Measurements from ENCODE around the gene STX5.
"Not testable (repeated sequence)": the region's sequence is repeated elsewhere in the genome, so short reads cannot be mapped to it uniquely, and the experiment has no call there.

The STX5 gene

DNA sequence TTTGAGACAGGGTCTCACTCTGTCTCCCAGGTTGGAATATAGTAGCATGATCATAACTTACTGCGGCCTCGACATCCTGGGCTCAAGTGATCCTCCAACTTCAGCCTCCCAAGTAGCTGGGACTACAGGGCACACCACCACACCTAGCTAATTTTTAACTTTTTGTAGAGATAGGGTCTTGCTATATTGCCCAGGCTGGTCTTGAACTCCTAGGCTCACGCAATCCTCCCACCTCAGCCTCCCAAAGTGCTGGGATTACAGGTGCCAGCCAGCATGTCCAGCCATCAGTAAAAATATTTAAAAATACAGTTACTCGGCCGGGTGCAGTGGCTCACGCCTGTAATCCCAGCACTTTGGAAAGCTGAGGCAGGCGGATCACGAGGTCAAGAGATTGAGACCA is 3.7 kb downstream of the STX5 start:
- not testable (repeated sequence) for DNase-seq

DNA sequence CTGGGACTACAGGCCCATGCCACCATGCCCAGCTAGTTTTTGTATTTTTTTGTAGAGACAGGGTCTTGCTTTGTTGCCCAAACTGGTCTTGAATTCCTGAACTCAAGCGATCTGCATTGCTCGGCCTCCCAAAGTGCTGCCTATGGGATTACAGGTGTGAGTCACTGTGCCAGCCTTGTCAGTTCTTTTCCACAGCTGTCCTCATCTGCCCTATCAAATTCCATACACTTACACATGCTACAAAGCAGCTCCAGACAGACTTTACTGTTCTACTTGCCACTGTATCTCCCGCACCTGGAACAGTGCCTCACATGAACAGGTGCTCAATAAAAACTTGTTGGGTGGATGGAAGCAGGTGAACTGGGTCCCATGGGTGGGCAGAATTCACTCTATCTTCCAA is 8.2 kb downstream of the STX5 start:
- DNase-seq = no peak

DNA sequence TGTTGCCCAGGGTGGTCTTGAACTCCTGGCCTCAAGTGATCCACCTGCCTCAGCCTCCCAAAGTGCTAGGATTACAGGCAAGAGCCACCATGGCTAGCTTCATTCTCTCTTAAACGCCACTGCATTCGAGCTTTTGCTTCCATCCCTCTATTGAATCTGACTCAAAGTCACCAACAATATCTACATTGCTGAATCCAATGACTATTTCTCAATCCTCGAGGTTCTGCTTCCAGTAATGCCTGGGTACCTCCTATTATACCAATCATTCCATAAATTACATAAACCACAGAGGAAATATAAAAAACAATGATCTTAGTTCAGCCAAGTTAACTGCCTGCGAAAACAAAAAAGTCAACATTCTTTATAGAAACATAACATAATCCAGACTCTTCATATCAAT is 14.7 kb downstream of the STX5 start:
- DNase-seq = no peak

DNA sequence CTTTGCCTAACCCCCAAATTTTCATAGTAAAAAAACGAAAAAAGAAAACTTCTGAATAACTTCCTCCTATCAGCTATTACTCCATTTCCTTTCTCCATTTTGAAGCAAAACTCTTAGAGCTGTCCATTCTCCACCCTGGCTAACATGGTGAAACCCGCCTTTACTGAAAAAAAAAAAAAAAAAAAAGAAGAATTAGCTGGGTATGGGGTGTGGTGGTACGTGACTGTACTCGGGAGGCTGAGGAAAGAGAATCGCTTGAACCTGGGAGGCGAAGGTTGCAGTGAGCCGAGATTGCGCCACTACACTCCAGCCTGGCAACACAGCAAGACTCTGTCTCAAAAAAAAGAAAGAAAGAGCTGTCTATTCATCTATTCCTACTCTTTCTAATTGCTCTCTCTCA is 15.3 kb downstream of the STX5 start:
- no peak for DNase-seq

DNA sequence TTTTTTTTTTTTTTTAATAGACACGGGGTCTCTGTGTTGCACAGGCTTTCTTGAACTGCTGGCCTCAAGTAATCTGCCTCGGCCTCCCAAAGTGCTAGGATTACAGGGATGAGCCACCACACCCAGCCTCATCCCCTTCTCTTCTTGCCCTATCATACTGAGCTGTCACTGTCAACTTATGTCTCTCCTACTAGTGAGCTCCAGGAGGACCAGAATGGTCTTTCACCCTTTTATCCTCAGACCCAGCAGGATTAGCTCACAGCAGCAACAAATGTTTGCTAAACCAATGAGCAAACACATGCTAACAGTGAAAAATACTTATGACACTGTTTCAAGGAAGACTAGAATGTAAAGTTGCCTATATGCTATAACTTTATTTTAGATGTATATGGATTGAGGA is 20.2 kb downstream of the STX5 start:
- DNase-seq = no peak

DNA sequence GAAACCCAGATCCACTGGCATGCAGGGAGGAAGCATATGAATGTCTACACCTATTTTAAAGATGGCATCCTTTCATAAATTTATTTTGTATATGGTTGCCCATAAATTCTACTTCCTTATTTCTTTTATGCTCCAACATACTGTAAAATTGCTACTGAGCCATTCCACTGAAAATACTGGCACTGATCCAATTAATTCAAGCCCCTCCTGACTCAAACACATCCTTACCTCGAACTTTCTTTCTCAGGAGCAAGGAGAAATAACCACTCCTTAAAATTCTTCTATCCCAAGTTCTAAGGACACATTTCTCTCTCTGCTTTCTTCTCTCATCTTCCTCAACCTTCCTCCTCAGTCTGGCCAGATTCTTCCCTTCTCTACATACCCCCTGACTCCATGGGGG is 21.1 kb downstream of the STX5 start:
- no peak for DNase-seq

DNA sequence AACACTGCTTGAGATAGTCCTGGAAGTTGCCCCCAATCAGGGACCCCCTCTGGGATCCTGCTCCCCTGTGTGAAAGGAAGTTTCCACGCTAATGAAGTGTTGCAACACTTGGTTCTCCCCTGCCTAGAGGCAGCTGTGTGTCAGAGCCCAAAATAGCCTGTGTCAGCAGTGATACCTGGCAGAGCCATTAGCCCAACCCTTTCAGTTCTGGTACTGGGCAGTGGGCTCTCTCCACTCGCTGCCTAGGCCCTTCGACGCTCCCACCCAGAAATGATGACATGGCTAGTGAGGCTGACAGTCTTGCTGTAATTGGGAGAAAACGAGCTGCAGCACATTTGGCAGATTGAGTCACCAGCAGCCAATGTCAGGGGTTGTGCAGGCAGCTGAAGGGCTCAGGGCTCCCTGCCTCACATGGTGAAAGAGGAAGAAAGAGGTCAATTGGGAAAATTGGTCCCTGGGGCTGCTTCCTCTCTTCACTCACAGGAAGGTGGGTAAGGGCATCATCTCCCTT is 25.2 kb downstream of the STX5 start:
- DNase-seq = no peak

DNA sequence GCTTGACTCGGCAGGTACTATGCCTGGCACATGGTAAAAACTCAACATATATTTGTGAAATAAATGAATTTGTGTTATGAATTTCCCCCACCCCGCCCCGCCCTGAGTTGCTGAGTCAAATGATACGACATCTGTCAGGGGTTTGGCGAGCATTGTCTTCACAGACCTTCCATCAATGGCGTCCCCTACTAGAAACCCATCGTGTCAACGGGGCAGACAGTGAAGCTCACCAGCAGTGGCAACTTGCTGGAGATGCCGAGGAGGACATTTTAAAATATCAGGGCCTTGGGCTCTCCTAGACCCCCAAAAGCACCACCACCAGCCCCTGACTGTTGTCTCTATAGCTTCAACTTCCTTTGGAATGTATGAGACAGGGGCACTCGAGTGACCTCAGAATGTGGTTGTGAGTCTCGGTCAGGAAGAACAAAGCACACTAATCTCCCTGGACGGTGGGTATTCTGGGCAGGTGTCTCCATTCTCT is 25.9 kb downstream of the STX5 start:
- DNase-seq = peak; percentile 33

DNA sequence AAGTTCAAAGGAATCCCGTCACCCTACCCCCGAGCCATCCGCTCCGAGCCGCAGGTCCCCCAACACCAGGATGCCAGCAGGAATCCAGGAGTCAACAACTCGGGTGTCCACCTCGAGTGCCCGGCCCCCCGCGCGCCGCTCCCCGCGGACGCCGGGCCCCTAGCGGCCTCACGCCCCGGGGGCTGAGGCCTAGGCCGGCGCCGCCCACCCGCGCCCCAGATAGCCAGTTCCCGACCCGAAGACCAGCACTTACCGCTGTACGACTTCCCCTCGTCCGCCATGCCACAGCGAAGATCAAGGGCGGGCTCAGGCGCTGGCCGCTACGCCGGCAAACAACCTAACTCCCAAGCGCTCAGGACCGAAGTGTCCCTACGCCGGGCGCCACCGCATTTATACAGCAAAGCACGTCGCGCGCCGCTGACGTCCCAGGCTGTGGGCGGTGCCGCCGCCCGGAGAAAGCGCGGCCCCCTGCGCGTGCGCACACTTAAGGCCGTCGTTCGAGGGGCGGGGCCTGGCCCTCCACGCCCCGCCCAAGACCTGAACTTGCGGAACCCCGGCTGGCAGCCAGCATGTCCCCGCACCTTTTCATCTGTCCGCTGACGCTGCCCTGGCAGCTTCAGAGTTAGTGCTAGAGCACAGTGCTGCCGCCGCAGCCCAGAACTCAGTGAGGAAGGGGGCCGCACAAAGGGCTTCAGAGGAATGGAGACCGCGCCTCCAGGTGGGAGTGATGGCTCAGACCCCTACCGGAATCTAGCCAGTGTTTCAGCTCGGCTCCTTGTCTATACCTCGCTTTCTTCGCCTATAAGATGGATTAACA is 26.6 kb downstream of the STX5 start, which contains the start of gene NXF1:
Gene NXF1 (minus strand): TSS at position 365 of the 817 bp plus-strand sequence. CDS start 84 bp downstream, at position 281.
- peak; percentile 95 for DNase-seq

DNA sequence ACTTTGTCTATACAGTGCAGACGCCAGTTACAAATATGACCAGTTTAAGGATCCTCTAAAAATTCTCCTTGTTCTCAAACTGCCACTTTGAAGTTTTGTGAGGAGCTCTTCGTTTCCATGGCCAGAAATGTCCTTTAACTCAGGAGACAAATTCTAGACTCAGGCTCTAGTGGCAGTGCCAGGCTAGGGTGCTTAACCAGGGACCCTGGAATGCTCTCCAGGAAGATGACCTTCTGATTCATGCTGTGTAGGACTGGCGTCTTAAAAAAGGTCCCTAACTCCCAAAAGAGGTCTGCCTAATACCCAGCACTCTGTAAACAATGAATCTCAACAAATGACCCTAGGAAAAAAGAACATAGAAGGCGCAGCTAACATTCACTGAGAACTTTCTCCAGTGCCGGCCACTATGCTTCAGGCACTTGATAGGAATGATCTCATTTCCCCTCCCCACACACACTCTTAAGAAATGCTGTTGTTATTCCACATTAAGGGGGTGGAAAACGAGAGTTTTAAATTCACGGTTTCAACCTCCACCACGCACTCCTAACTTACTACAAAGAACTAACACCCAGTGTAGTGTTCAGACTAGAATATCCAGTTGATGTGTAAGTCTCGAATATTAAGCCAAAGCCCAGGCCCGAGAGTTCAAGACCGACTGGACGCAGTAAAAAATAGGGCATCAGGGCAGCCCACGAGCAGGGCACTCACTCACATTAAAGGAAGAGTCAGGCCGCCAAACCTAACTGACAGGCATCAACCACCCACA is 27.4 kb downstream of the STX5 start:
- DNase-seq = no peak

DNA sequence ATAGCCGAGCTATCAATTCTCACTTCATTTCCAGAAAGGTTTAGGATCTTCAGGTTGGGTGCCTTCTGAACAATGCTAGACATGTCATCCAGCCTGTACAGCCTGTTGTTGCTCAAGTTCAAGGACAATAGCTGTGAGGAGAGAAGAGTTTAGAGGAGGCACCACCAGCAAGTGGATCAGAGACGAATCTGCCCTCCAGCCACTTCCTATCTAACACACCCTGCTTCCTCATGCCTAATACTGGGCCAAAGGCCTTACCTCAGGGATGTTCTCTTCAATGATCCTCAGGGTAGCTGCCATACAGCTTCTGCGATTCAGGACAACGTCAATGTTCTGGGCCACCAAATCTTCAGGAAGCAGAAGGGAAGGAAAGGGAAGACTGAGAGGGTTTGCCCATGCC is 30.8 kb downstream of the STX5 start:
- no peak for DNase-seq

DNA sequence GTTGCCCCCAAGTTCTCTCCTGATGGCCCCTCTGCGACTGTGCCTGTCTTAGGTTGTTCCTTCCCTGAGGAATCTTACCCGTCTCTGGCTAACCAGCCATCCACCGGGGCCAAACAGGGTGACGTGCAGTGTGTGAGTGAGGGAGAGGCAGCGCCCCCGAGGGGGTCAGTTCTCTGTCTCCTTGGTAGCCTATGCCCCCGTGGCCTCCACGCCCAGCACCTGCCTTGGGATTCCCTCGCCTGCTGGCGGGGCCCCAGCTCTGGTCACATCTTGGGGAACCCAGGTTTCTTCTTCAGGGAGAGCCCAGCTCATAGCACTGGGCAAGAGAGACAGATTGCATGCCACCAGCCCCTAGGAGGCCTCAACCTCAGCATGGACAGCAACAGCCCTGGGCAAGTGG is 32.4 kb downstream of the STX5 start:
- no peak for DNase-seq

DNA sequence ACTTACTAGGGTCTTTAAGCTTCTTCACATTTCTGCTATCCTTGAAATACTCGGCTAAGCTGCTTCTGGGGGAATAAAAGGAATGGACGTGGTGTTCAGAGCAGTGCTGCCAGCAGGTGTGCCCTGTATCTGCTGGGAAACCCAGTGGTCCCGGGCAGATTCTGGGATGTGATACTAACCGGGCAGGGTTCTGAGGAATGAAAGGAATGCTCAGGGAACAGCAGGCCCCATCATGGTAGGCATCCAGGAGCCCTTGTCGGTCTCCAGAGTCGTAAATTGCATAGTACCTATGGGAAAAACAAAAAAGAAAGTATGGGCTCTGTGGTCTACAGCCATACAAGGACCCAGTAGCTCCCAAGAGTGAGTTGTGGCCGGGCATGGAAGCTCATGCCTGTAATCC is 35.6 kb downstream of the STX5 start:
- no peak for DNase-seq

DNA sequence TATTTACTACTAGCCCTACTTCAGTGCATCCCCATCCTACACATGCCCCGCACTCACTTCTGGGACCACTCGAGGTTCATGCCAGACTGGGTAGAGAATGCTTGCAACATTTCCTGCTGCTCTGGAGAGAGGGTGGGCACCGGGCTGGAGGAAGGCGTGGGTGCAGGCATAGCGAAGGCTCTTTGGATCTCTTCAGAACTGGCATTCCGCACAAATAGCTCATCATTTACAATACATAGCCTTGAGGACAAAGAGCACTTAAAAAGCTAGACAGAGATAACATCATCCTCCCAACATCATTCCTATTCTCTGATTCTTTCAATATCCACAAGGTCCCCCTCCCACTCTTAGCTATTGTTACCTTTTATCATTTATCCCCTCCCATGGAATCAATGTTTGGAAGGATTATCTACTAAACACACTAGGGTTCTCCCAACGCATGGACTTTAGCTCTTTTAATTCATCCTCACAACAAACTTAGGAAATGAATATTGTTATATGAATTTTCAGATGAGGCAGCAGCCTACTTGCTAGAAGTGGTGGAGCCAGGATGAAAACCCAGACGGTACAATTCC is 37.6 kb downstream of the STX5 start:
- DNase-seq = no peak

DNA sequence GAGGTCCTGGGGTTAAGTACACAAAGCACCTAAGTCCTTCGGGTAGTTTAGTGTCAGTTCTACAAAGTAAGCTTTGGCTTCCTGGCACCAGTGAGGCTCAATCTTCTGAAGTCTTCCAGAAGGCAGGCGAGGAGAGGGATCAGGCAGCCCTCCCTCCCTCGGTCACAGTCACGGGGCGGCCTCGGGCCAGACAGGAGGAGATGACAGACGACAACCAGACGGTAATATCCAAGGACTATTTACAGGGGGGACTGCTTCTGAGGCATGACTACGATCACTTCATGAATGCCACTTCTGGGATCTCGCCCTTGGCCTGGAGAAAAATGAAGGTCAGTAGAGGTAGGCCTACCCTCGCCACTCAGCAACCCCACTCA is 39.7 kb downstream of the STX5 start:
- no peak for DNase-seq

DNA sequence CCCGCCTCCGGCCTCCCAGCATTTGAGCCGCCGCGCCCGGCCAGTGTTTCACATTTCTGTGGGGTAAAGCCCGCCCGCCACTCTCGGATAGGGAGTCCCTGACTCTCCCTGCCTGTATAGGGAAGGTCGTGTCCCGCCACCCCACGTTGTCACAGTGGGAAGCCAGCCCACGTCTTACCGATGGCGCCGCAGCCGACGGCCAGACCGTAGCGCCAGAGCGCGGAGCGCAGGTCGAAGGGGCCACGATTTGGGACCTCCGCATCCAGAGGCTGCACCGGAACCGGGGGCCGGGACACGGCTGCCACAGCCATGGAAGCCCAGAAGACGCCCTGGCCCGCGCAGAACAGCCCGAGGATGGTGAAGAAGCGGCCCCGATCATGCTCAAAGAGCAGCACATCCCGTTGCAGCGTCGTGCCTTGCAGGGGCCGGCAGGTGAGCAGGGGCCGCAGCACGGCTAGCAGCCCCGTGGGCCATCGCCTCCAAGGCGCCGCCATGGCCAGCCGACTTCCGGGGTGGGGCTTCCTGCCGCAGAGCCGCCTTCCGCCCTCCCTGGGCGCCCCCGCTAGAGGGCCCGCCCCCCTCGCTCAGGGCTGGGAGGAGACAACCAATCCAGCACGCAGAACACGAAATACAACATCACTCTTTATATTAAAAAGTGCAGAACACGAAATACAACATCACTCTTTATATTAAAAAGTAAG is 40.2 kb downstream of the STX5 start, which contains the start of gene TMEM223:
Gene TMEM223 (minus strand): TSS at position 506 of the 701 bp plus-strand sequence. CDS start 12 bp downstream, at position 494.
- peak; percentile 80 for DNase-seq

DNA sequence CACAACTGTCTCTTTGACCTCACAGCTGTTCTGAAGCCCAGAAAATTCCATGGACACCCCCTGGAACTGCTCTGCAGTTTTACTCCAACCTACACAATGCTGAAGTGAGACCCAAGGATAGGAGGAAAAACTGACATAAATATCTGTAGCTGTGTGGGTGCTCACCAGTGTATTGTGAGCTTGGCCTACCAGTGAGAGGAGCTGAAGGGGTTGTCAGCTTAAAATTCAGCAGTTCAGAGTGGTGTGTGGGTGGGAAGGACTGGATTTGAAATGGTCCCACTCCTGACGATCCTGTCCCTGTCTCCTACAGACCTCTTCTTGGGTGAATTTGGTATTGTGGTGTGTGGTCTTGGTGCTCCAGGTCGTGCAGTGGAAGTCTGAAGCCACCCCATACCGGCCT is 42.3 kb downstream of the STX5 start:
- no peak for DNase-seq

DNA sequence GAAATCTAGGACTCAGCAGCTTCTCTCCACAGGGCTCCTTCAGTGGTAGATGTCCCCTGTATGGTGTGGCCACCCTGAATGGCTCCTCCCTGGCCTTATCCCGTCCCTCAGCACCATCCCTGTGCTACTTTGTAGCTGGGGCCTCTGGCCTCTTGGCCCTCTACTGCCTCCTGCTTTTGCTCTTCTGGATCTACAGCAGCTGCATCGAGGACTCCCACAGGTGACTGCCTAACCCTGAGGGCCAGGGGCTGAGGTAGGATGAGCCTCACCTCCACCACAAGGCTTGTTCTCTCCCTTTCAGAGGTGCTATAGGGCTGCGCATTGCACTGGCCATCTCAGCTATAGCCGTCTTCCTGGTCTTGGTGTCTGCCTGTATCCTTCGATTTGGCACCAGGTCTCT is 42.9 kb downstream of the STX5 start:
- DNase-seq = no peak

DNA sequence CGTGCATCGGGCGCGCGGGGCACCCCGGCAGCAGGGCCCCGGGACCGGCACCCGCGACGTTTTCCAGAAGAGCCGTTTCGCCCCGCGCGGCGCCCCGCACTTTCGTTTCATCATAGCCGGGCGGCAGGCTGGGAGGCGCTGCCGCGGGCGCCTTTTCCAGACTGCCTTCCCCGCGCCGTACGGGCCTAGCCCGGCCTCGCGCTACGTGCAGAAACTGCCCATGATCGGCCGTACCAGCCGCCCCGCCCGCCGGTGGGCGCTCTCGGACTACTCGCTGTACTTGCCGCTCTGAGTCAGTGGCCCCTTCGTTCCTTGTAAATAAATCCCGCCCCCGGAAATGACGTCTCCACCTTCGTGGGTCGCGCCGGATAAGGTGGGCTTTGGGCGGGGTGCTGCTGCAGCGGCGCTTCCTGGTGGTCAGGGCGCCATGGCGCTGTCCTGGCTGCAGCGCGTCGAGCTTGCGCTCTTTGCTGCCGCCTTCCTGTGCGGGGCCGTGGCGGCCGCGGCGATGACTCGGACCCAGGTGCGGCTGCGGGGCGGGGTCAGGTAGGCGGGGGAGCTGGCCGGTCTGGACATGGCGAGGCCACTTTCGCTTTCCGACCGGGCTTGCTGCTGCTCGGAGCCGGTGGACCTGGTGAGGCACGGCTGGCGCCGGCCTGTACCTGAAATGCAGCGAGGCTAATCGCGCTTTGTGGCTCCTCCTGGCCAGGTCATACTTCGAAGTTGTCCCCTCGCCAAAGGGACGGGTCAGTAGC is 44.7 kb downstream of the STX5 start, which contains the start of gene TMEM179B:
Gene TMEM179B (plus strand): TSS at position 398 of the 755 bp plus-strand sequence. CDS start 30 bp downstream, at position 428.
- peak; percentile 98 for DNase-seq

DNA sequence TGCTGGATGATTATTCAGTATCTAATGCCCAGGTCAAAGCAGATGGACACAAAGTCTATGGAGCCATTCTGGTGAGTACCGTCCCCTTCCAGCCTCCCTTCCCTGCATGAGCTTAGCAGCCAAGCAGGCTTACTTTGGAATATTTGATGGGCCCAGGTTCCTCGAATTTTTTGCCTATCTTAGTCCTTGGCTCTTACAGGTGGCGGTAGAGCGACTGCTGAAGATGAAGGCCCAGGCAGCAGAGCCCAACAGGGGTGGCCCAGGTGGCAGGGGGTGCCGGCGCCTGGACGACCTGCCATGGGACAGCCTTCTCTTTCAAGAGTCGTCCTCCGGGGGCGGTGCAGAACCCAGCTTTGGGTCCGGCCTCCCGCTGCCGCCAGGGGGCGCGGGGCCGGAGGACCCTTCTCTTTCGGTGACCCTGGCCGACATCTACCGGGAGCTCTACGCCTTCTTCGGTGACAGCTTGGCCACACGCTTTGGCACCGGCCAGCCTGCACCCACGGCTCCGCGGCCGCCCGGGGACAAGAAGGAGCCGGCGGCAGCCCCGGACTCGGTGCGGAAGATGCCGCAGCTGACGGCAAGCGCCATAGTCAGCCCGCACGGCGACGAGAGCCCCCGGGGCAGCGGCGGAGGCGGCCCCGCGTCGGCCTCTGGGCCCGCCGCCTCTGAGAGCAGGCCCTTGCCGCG is 45.4 kb downstream of the STX5 start:
- peak; percentile 80 for DNase-seq

DNA sequence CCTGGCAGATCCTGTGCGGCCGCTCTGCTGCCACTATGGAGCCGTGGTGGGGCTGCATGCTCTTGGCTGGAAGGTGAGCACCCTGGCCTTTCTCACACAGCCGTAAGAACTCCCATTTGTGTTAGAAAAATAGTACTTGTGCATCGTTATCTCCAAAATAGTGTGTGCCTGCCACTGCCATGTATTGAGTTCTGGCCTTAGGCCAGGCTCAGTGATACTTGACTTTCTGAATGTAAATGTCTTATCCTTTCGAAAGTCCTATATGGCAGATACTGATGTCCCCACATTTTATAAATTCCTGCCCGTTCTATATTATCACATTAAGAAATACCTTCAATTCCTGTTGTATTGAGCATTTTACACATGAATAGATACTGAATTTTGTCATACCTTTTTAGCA is 49.1 kb downstream of the STX5 start:
- no peak for DNase-seq

Data from NCI-H1105 (cell line).